NCI-H82 (cell line): ENCODE results near the gene AURKA.
A peak's percentile ranks its signal among the peaks of the same experiment; 100 is the strongest.

ENCODE experiments used
- DNase-seq: peaks from one replicate; lab custom pipeline; 2025; lab: John Stamatoyannopoulos, UW

Gene AURKA

DNA sequence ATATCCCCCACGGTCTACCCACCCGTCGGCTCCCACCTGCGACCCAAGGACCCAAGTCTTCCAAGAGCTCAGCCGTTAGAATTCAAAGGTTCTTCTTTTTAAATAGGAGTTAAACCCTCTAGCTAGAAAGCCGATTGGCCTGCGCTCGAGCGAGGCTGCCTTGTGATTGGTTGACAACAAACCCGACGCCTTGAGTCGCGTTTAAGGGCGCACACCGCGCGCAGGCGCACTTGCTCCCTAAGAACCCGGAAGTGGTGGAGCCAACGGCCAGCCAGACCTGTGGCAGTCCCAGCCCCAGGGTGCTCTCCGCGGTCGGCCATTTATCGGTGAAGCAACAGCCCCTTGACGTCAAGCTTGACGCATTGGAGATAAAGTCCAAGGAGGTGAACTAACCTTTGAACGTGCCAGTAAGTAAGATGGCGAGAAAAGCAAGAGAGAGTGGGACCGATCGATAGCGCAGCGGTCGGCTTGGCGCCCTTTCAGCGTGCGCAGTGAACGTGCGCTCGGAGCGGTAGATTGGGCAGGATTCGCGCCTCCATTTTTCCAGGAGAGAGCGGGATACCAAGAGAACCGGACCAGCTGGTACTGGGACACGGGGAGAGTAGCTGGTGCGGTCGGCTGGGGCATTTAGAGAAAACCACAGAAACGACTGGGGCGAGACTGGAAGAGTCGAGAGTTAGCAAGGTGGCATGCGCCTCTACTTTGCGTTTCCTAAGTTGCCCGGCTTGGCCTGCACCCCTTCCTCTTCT, at the start of gene AURKA, which contains the start of gene CSTF1:
Gene AURKA (minus strand): TSS at position 84 of the 749 bp plus-strand sequence. CDS start 4,018 bp downstream, outside the sequence.
Gene CSTF1 (plus strand): TSS at position 514 of the 749 bp plus-strand sequence. CDS start 2,908 bp downstream, outside the sequence.
- peak; percentile 100 for DNase-seq

DNA sequence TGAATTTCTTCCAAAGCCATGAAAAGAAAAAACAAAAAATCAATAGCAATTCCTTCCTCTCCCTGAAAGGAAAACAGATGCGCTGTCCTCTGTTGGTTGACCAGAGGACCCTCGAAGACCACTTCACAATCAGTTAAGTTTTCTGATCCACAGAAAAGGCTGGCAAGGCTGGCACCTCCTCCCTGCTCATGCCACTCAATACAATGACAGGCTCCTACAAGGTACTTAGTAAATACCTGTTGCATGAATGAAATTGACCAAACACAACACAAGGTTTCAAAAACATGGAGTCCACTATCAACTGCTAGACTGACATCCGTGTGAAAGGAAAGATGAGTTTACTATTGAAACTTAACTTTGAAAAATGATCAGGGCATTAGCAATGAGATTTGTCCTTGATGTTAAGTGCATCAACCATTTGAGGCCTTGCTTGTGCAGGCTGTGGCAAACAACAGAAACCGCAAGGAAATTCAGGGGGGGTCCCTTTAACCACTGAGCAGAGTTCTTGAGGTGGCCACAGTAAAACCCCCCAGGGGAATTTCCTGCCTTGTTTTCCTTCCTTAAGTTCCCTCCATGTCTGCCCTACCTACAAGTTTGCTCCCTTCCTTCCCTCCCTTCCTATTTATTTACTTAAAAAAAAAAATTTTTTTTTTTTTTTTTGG, 48.5 kb upstream of the AURKA start:
- no peak for DNase-seq

DNA sequence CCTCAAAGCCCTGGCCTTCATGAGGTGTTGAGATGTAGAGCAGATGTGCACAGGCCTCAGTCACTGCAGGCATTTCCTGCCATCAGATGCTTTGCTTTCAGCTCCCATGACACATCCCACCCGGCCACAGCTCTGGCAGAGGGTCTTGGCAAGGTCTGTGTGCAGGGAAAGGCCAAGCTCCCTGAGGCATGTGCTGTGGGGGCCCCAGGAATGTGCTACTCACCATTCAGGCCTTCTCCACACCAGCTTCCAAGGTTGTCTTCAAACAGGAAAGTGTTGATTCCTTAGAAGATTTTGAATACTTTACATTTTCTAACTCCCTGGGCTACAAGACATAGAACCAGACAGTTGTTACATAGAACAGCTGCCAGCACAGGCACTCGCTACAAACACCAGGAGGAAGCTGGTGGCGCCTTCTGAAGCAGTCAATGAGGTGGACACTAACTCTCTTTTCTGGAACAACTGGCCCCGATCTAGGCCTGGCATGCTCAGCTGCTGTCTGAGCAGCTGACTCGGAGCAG, 47.8 kb upstream of the AURKA start:
- DNase-seq = no peak

DNA sequence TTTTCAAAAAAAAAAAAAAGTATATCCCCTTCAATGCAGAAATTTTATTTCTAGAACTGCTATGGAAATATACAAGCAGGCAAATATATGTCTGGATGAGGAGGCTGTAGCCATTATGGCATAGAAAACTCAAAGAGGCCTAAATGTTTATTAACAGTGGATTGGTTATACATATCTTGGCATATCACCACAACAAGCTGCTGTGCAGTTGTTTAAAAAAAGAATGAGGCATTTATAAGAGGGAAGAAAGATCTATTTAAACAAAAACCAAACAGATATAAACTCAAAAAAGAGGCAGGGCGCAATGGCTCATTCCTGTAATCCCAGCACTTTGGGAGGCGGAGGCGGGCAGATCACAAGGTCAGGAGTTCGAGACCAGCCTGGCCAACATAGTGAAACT, 46.3 kb upstream of the AURKA start:
- no peak for DNase-seq

DNA sequence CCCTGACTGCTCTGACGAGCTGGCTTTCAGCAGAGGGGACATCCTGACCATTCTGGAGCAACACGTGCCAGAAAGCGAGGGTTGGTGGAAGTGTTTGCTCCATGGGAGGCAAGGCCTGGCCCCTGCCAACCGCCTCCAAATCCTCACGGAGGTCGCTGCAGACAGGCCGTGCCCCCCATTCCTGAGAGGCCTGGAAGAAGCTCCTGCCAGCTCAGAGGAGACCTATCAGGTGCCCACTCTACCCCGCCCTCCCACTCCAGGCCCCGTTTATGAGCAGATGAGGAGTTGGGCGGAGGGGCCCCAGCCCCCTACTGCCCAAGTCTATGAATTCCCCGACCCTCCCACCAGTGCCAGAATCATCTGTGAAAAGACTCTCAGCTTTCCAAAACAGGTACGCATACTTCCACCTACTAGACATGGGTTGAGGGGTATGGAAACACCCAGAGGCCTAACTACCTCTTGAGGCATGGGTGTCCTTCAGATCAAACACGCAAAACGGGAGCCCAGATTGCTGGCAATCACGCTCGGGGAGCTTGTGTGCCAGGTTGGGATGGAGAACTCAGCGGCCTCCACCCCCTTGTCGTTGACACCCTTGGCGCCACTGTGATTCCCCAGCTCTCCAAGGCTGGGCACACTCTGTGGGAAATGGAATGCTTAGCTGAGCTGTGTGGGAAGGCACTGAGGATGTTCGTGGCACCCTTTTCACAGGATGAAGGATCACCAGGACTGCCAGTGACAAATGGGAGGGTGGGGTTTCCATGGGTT, 45.4 kb upstream of the AURKA start:
- no peak for DNase-seq

DNA sequence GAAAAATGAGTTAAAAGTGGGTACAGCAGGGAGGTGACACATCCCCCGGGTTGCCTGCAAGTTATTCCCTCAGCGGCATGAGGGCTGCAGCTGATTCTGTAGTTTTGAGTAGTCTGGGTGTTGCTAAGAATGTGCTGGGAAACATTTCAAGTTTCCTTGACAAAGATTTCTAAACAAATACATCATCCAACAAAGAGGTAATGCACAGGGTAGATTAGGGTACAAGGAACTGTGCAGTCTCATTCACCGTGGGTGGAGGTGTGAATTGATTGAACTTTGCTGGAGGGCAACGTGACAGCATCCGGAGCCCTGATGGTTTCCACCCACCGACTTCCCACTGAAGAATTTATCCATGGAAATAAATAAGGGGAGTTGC, 41.9 kb upstream of the AURKA start:
- no peak for DNase-seq

DNA sequence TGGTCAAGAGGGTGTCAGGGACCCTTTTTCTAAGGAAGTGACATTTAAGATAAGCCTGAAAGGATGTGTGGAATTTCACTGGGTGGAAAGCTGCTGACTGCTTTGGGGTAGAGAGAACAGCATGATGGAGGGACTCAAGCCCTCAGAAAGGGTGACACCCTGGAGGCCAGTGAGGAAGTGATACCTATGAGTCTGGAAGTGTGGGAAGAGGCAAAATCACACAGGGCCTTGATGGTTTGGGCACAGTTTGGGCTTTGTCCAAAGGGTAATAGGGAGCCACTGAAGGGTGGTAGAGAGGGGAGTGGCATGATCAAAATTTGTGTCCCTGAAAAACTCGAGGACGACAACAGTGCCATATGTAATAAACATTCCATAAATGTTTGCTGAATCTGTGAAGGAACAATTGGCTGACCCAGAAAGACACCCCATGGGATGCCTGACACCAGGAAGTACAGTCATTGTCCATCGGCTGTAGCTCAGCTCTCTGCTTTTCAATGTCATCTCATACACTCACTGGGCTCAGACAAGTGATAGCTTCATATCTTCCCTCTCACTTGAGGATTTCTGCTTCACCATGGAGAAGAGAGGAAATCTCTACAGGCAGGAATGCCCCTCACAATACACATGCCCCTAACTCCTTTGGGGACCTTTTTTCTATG, 41.3 kb upstream of the AURKA start:
- DNase-seq = no peak

DNA sequence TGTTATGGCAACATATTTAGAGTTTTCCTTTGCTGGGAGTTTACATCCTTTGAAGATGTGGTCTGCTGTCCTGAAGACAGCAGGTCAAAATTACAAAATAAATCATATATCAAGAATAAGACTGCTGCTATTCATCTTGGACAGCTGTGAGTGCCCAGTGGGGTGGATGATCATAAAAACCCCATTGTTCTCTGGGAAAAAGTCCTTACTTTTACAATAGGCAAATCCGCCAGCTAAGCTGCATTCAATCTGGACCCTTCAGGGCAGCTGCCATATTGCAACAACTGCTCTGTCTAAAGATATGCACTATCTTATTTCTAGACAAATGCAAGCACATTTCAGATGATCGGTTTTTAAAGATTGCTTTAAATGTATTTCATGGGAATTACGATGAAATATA, 39.5 kb upstream of the AURKA start:
- peak; percentile 11 for DNase-seq

DNA sequence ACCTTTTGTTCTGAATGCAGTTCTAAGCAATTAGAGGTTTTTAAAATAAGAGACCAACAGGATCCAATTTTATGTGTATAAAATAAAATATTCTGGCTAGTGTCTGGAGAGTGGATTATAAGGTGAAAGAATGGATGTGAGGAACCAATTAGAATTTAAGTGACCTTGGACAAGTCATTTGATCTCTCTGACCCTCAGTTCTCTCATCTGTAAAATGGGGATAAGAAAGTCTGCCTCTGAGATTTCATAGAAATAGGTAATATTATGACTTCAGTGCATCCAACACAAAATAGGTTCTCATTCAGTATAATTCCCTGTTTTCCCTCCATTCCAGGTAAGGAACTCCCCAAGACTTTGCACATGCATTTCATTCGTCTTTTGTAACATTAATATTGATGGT, 38.9 kb upstream of the AURKA start:
- DNase-seq = no peak

DNA sequence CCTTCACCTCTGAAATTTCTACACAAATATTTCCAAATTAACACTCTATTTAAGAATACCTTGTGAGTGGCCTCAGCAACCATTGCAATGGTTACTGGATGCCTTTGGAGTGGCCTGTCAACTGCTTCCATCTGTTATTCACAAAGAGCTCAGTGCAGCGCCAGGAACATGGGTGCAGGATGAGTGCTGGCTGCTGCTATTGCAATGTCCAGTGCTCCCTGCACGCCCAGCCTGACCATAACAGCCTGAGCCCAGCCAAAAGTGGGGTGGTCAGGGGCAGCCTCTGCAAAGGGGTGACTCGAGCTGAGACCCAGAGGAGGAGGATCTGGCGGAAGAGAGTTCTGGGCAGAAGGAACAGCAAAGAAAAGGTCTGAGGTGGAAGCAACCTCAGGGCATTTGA, 38.4 kb upstream of the AURKA start:
- DNase-seq = no peak

DNA sequence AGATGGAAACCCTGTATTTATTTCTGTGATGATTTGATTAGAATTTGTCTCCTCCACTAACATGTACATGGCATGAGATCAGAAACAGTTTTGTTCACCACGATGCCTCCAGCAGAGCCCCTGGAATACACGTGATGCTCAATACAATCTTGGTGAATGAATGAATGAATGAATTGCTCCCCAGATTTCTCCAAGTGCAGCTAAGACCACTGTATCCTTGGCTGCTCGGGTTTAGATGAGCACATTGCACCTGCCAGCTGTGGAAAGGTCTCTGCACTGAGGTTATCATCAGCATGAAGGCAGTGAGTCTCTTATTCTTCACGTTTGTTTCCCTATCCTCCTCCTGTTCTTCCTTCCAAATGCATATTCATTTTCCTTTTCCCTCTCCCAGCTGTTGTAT, 37.9 kb upstream of the AURKA start:
- DNase-seq = no peak

DNA sequence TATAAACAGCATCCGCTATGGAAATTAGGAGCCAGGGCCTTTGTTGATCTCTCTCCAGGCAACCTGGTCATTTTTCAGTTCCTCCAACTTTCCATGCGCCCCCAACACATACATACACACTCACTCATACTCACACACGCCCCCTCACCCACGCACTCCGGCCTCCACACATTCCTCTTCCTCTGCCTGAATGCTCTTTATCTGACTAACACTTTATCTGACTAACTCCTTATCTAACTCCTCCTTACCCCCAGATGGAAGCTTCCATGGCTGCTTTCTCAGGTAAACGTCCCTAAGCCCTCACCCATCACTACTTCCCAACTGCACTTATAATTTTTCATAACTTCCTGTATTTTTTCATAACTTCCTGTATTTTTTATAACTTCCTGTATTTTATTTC, 37.5 kb upstream of the AURKA start:
- no peak for DNase-seq

DNA sequence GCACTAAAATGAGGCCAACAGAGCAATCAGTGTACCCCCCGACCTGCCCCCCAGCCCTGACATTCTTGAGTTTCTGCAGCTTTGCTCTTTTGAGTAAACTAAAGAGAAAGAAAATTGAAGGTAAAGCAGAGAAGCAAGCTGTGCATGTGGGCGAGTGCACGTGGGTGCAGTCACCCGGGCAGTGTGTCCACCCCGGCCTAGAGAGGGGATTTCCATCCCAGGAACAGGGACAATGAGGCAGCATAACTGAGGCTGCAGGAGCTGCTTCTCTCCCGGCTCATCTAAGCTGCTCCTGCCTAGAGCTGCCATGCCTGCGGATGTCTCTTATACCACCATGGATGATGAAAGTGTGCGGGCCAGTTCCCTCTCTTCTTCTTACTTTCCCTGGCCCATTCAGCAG, 36.9 kb upstream of the AURKA start:
- DNase-seq = no peak

DNA sequence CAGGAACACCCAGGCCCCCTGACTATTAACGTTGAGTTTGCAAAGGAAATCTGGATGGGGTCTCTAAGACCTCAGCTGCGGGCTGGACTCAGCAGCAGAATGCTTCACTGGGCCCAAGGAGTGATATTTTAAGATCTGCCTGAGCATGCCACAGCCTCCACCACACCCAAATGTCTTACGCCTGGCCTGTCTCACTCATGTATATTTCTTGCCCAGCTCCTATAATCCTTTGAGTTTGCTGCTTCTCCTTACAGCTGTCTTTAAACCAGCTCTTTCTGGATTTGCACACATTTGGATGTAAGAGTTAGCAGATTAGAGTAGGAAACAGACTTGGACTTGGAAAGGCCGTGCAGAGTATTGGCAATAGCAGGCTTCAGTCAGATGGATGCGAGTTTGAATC, 36.4 kb upstream of the AURKA start:
- no peak for DNase-seq

DNA sequence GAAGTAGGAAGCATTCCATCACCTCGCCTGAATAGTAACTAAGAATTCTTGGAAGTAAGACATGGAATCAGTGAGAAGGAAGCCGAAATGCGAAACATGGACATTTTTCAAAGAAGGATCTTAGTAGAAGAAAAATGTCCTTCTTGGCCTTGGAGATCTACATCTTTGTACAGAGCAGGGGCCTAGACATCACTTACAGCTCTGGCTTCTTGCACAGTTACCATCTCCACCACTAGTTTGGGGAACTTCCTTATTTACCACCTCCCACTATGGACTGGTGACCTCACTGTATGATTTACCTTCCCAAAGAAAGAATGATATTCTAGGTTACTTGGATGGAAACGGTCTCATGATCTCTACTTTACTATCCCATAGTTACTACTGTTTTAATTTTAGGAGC, 35.8 kb upstream of the AURKA start:
- DNase-seq = no peak

DNA sequence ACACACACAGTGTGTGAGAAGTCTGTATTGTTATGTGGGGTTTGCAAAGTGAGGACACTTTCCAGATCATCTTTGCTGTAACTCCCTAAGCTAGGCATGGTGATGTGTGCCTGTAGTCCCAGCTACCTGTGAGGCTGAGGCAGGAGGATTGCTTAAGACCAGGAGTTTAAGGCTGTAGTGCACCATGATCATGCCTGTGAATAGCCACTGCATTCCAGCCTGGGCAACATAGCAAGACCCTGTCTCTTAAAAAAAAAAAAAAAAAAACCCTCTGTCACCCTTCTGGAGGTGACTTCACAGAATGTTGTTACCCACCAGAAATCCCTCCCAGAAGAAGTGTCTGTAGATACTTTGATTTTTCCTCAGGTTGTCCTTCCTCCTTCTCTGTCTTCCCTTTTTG, 34.9 kb upstream of the AURKA start:
- DNase-seq = no peak

DNA sequence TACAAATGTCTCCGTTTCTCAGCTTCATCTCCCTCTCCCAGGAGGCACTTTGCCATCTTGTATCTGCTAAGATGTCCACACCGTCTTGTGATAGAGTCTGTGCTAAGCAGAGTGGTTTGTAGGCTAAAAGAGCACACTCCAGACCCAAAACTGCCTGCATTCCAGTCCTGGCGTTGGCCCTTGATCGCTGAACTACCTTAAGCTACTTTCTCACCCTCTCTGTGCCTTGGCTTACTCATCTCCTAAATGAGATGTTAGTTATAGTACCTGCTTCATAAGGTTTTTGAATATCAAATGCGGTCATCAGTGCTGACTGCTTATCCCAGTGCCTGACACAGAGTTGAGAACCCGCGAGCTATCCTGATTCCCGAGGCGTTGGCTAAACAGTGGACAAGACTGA, 34.0 kb upstream of the AURKA start:
- DNase-seq = no peak

DNA sequence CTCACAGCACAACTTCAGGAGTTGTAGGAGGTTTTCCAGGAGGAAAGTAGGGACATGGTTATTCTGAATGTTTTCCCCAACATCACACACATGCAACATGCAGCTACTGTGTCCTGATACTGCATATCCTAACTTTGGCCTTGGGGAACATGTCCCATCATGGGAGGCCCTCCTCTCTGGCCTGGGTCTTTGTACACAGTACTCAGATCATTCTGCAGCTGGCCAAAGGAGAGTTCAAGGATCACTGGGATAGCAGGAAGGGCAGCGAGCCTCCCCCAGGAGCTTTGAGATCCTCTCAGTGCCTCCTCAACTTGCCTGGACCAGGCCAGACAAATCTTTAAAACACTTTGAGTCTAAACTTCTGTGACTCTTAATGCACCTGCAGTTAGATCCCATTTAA, 32.9 kb upstream of the AURKA start:
- DNase-seq = no peak

DNA sequence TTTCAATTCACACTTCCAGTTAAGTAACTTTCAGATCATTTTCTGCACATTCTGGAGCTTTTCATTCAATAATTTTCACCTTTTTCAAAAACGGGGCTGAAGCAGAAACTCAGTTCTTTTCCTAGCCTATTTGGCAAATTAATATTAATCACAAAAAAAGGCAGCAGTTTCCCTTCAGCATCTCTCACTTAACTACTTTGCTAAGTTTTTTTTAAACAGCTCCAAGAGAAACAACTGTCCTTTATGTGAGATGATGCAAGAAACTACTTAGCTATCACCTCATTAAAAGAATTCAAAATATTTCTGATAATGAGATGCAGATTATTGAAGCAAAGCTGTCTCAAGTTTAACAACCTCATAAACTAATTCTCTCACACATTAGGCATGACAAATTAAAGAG, 31.9 kb upstream of the AURKA start:
- no peak for DNase-seq

DNA sequence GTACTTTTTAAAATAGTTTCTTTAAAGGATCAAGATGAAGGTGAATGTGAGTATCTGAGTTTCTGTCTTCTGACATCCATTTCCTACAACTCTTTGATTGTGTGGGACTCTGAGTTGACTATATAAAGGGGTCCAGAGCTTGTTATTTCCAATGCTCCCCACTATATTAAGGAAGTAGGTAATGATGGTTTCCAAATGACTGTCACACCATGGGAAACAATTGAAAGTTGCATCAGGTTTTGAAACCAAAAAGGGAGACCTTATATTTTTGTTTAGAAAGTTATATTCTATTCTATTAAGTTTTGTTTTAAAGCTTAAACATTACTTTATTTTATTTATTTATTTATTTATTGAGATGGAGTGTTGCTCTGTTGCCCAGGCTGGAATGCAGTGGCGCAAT, 31.2 kb upstream of the AURKA start:
- DNase-seq = no peak

DNA sequence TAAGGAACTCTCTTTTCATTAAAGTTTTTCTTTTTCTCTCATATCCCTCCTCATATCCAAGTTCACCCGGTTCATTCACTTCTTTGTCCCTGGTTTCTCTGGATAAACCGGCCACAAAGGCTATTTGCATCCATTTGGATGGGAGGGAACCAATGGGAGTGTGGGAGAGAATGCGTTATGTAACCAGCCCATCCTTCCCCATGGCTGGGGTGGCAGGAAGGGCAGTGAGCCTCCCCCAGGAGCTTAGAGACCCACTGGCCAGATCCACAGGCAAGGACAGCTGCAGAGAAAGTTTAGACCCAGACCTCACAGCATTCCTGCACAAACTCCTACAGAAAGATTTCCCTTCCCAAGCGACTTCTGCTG, 30.8 kb upstream of the AURKA start:
- DNase-seq = no peak

DNA sequence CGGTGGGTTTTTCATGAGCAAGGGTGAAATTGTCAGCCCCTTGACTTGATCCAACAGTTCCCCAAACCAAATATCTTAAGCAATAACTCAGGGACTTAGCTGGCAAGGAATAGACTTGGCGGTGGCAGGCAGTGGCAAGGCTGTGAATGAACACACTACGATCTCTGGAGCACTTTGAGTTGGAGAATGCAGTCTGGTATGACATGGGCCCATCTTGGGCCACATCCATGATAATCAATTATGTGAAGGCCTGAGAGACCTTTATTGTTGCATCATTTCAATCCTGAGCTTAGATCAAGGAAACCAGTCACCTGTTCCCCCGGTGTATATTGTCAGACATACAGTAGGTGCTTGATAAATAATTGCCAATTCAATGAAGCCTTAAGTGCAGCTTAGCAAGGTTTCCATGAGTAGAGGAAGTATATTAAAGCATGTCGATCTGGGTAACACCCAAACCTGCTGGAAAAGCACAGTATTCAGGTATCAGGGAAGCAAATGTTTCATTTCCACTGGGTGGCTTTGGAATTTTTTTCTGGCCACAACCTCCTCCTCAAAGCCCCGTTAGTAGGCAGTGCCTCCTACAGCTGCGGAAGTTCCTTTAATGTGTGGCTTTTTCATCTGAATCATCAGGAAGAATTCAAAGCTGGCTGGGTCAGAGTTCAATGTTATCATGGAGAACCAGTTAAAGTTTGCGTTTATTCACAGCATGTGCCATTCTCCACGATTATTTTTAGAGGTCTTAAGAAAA, 30.2 kb upstream of the AURKA start:
- DNase-seq = no peak
